Prostate gland (tissue), 2 donors: ENCODE measurements around the gene ANO2. TPM values are rescaled to one million over a fixed set of nuclear protein-coding genes. Genes with fewer than 3 reads are reported as not detected.

Experiments used
- DNase-seq: peaks from one replicate; pipeline ENCODE4 v3.0.0-alpha.2; 2019; ENCODE audit warnings: low spot score
- H3K27ac ChIP-seq, 2 donors: fragments of 200-600 bp; sonication (generic); 2 replicates each; pipeline ENCODE4 v1.5.1; 2017 to 2019
- H3K27me3 ChIP-seq: fragments of 200-600 bp; sonication (generic); replicated peaks from 2 replicates; pipeline ENCODE4 v1.5.1; 2019; ENCODE audit not compliant: insufficient read depth
- H3K36me3 ChIP-seq, 2 donors: fragments of 200-600 bp; sonication (generic); 1 replicate in 1 of 2; 2 replicates in 1 of 2; pipeline versions ENCODE4 v1.5.1 to v1.8.1; 2017 to 2019
- H3K4me1 ChIP-seq: fragments of 200-600 bp; sonication (generic); replicated peaks from 2 replicates; pipeline ENCODE4 v1.5.1; 2019
- H3K4me3 ChIP-seq, 2 donors: fragments of 200-600 bp; sonication (generic); 2 replicates each; pipeline ENCODE4 v1.5.1; 2017 to 2019
- H3K9me3 ChIP-seq: fragments of 200-600 bp; sonication (generic); 2 replicates; pipeline ENCODE4 v1.5.1; 2017
- CTCF ChIP-seq, 4 experiments: fragments of 200-600 bp in 2 of 4; fragments of 450-650 bp in 2 of 4; sonication (generic) in 2 of 4; IDR thresholded peaks; 1 replicate in 3 of 4; 2 replicates in 1 of 4; pipeline ENCODE4 v1.5.1; 2016 to 2019; ENCODE audit warnings: antibody characterized with exemption in 4 of 4, mild to moderate bottlenecking in 2 of 4, moderate library complexity in 2 of 4
- POLR2A ChIP-seq: fragments of 450-650 bp; IDR thresholded peaks from one replicate; pipeline ENCODE4 v1.6.1; 2016; ENCODE audit warnings: antibody characterized with exemption, mild to moderate bottlenecking
- POLR2AphosphoS5 ChIP-seq: sonication (generic); formaldehyde crosslinking; IDR thresholded peaks from one replicate; pipeline ENCODE4 v1.6.1; 2017; ENCODE audit warnings: antibody characterized with exemption
- WGBS: methylation state at CpG from one replicate; pipeline ENCODE4 v1.1.5; 2018; 5-methylcytosine and 5-hydroxymethylcytosine counted together
- intact Hi-C: fragments of 100-400 bp; cut with DNase I; formaldehyde crosslinking; loops from one replicate; pipeline ENCODE4 v1.14.2; 2022
- total RNA-seq, 2 donors: library from RNA; depleted of rRNA; stranded (reverse); fragments of >200 nt; gene quantifications; one replicate each; pipeline ENCODE4 v1.1.0, GENCODE V29; 2016

The ANO2 gene
- total RNA-seq, 2 donors from 2014 or later: 0.64 to 7.0 TPM

DNA sequence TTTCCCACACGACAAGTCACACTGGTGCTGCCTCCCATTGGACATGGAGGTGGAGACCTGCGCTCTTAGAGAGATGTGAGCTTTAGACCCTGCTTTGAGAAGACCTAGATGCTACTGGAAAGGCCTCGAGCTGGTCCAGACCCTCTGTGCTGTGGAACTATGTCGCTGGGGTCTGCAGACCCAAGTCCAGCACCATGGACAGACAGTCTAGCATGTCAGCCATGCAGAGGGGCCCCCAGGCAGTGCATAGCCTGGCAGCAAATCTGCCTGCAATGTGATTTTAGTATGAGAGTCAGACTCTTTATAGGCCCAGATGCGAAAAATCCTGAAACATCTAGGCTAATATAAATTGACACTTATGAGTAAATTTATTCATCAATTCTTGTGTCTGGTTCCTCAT is 371.7 kb downstream of the ANO2 start:
- DNase-seq: no peak
- H3K36me3 ChIP-seq: no peaks in the 10 kb centered on the region
- TF ChIP-seq CTCF (IDR thresholded peaks at IDR 0.05) (no peak), POLR2AphosphoS5 (no peak), POLR2A (no peak)
- intact Hi-C loops: no loop called here
- no peaks in the 10 kb centered on the region for H3K9me3 ChIP-seq
- WGBS: 97% methylated on average over 5 of the region's 5 CpGs
- H3K4me1 ChIP-seq: no peaks in the 10 kb centered on the region
- no peak overlapping the region for H3K4me3 ChIP-seq
- H3K27ac ChIP-seq: no peak overlapping the region
- no peaks in the 10 kb centered on the region for H3K27me3 ChIP-seq

DNA sequence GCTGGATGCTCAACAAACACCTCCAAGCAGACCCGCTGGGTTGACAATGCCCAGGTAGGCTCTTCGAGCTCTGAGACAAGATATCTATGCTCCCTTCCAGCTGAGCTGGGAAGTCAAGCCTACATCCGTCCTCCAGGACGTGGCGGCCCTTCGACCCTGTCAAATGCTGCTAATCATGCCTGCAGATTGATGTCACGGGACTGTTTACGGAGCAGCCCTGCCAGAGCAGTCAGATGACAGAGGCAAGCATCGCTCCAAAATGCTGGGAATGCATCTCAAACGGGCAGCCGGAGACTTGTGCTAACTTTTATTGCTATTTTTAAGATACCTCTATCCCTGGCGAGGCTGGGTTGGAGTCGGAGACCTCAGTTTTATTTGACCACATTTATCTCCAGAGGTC is 373.9 kb downstream of the ANO2 start:
- H3K4me1 ChIP-seq: no peaks in the 10 kb centered on the region

DNA sequence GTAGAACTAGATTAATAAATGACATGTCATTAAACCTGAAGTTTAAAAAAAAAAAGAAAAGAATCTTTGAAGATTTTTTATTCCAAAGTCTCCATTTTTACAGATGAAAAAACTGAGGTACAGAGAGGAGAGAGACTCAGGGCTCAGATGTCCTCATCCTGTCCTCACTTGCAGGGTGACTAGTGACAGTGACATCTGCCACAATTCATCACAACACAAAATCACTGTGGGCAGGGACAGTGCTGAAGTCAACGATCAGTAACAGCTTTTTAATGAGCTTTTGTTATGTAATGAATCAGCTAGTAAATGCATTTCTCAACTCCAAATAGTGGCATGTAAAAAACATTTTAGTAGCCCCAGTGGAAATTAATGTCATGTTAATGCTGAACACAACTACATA is 374.6 kb downstream of the ANO2 start:
- H3K4me3 ChIP-seq: no peak overlapping the region
- intact Hi-C loops: no loop called here
- 21% methylated on average over 1 of the region's 1 CpG for WGBS
- H3K27me3 ChIP-seq: no peaks in the 10 kb centered on the region
- H3K36me3 ChIP-seq: no peaks in the 10 kb centered on the region
- H3K27ac ChIP-seq: no peak overlapping the region
- no peak for DNase-seq
- TF ChIP-seq POLR2AphosphoS5: no peak
- no peak for TF ChIP-seq POLR2A
- no peak for TF ChIP-seq CTCF (IDR thresholded peaks at IDR 0.05)
- no peaks in the 10 kb centered on the region for H3K9me3 ChIP-seq
- no peaks in the 10 kb centered on the region for H3K4me1 ChIP-seq

More for the DNA sequence above, 373.9 kb downstream of the ANO2 start:
- no peaks in the 10 kb centered on the region for H3K36me3 ChIP-seq
- no peak for TF ChIP-seq POLR2AphosphoS5
- no peak for TF ChIP-seq CTCF (IDR thresholded peaks at IDR 0.05)
- no peak for TF ChIP-seq POLR2A
- H3K27ac ChIP-seq: no peak overlapping the region
- no peaks in the 10 kb centered on the region for H3K27me3 ChIP-seq
- no peak overlapping the region for H3K4me3 ChIP-seq
- no peak for DNase-seq
- 27% methylated on average over 13 of the region's 13 CpGs for WGBS
- H3K9me3 ChIP-seq: no peaks in the 10 kb centered on the region
- intact Hi-C loops: no loop called here

- no peaks in the 10 kb centered on the region for H3K36me3 ChIP-seq
- intact Hi-C loops: no loop called here
- no peak for DNase-seq
- no peaks in the 10 kb centered on the region for H3K27me3 ChIP-seq
- no peaks in the 10 kb centered on the region for H3K4me1 ChIP-seq
- no peak for TF ChIP-seq POLR2A
- TF ChIP-seq POLR2AphosphoS5: no peak
- no peak for TF ChIP-seq CTCF (IDR thresholded peaks at IDR 0.05)
- no peak overlapping the region for H3K4me3 ChIP-seq
- no peaks in the 10 kb centered on the region for H3K9me3 ChIP-seq
- no peak overlapping the region for H3K27ac ChIP-seq
- 70% methylated on average over 17 of the region's 17 CpGs for WGBS
Measured at GRCh38 chr12:5568325-5568981, 376.6 kb downstream of the ANO2 start.

DNA sequence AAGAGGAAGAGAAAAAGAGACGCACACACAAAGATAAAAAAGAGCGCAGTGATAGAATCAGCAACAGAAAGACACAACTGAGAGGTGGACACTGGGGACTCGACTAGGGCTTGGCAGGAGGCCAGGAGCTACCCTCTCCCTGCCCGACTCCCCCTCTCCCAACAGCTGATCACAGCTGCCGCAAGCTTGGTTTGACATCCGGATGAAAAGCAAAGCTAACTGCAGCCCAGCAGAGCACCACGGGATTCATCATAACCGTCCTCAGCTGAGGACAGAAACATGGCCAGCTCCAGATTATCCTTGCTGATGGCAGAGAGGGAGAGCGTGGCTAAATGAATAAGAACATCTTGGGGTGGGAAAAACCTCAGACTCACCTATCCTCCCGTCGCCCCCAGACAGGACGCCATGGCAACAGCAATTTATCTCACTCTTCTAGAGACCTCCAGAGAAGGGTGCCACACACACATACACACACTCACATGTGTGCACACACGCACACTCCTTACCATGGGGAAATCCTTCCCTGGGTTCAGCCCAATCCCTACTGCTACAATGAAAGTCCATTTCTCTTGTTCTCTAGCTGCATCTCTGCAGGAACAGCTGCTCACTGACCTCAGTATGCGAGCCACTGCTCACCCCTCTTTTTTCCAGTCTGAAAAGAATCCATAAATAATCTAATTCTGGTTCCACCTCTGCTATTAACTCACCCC is 377.9 kb downstream of the ANO2 start:
- Histone ChIP-seq H3K36me3 (no peaks in the 10 kb centered on the region), H3K27ac (no peak overlapping the region), H3K4me1 (no peaks in the 10 kb centered on the region), H3K9me3 (no peaks in the 10 kb centered on the region), H3K4me3 (no peak overlapping the region), H3K27me3 (no peaks in the 10 kb centered on the region)
- intact Hi-C loops: no loop called here
- no peak for DNase-seq
- WGBS: 33% methylated on average over 14 of the region's 14 CpGs
- no peak for TF ChIP-seq POLR2AphosphoS5
- no peak for TF ChIP-seq POLR2A
- no peak for TF ChIP-seq CTCF (IDR thresholded peaks at IDR 0.05)
